Uterine smooth muscle cell (primary cell): ENCODE results near the gene FLAD1. TPM values are rescaled to one million over a fixed set of nuclear protein-coding genes. Genes with fewer than 3 reads are reported as not detected.

Source experiments
- total RNA-seq: library from RNA; depleted of rRNA; stranded (reverse); fragments of >200 nt; gene quantifications from 2 replicates; pipeline ENCODE4 v1.2.3, GENCODE V29; 2014

The FLAD1 gene
- 16.2 and 19.6 TPM in 2 replicates for total RNA-seq

DNA sequence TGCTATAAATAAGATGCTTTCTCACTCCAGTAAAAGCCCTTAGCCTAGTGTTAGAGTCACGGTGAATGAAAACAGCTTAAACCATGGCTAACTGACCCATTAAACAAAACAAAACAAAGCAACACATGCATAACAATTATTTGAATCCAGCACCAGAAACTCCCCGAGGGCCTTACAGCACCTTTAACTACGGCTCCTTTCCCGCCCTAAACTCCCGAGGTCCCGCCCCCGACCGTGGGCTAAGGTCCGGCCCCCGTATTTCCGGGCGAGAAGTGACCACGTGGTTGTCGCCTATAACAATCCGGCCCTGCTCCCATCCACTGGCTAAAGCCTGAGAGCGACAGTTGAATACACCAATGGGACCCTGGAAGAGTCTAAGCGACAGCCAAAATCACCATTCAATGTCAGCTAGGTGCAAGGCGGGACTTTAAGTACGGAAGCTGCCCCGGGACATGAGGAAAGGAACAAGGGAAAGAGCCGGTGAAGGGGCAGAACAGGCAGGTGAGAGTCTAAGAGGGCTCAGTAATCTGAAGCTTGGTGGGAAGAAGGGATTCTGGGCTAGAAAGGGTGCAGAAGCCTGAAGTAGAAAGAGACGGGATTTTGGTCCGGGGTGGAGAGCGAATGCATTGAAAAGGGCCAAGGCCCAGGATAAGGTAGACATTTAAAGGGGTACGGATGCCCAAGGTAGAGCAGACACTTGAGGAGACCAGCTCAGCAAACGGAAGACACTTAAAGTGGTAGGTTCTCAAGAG is at the start of gene FLAD1:
Gene FLAD1, plus strand, starts transcription at position 448 of the 752 bp plus-strand sequence. CDS start 351 bp downstream, outside the sequence.

GRCh38 chr1:154936555-154937084 is 46.5 kb upstream of the FLAD1 start, which contains the start of gene PMVK:
Gene PMVK, minus strand, starts transcription at chr1:154936719. Its CDS starts 34 bp downstream, at chr1:154936685.

DNA sequence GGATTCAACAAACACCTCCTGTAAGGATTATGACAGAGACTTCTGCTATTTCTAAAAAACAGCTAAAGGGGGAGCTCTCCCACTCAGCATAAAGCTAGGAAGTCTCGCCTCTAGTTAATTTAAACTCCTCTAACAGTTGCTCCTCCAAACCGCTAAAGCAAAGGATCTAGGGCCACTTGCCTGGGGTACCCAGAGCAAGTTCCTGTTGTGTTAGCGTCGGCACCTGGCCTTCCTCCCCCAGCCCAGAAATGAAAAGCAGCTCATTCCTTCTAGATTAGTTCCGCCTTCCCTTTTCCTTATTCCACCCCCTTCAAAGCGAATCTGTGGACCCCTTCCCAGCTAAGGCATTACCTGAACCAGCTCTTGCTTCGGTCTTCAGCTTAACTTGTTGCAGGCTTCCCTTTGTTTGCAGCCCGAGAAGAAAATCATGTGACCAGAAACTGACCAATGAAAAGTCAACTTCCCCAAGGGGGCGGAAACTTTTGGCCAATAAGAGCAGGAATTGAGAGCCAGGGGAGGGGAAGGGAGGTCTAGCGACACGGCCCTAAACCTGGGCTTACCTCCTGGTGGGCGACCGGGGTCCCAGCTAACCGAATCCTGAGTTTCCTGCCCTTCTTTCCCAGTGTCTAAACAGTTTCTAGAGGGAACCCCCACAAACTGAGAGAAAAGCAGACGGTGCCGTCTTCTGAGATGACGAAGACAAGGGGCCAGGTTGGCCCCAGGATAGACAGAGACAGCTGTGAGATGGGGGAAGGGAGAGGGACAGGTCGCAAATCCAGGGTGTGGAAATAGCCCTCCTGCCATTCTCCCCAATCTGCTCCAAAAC is 27.2 kb upstream of the FLAD1 start, which contains the start of gene PBXIP1:
Gene PBXIP1, minus strand, starts transcription at position 382 of the 826 bp plus-strand sequence. CDS start 2,378 bp downstream, outside the sequence.

GRCh38 chr1:154961207-154962155 is 21.7 kb upstream of the FLAD1 start, which contains the start of gene PYGO2:
Gene PYGO2, minus strand, starts transcription at chr1:154961782. Its CDS starts 206 bp downstream, at chr1:154961576.

DNA sequence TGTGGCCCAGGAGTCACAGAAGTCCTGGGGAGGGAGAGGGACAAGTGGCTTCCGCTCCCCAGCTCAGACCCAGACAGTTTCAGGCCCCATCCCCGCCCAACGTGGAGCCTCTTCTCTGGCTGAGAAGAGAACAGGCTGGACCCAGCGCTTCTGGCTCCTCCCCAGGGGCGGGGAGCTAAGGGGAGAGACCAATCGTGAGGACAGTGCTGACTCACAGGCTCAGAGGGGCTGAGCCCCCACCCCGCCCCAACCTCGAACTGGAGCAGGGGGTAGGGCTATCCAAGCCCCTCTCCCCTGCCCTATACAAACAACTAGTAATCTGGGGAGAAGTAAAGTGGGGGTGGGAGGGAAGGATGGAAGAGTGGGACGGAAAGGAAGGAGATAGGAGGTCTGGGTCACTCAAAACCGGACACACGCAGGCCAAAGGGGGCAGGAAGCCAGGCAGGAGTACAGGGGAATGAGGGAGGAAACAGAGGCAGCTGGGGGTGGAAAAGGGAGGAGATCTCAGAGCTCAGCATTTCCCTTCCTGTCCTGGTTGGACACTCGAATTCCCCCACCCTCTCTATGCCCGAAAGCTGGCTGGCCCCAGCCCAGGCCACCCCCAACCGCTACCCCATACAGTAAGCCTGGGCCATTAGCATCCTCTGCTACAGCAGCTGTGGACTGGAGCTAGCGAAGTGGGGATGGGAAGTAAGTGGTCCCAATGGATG is 12.4 kb upstream of the FLAD1 start, which contains the start of gene SHC1:
Gene SHC1, minus strand, starts transcription at position 117 of the 710 bp plus-strand sequence. CDS start 221 bp downstream, outside the sequence.

GRCh38 chr1:154974102-154974807 is 8.9 kb upstream of the FLAD1 start, which contains the start of gene CKS1B:
Gene CKS1B, plus strand, starts transcription at chr1:154974681. Its CDS starts 65 bp downstream, at chr1:154974746.

GRCh38 chr1:154993572-154994268 is 10.6 kb downstream of the FLAD1 start, which contains the start of gene LENEP:
Gene LENEP, plus strand, starts transcription at chr1:154993586. Its CDS starts 22 bp downstream, at chr1:154993608.

GRCh38 chr1:155002464-155003226 is 19.5 kb downstream of the FLAD1 start, which contains the start of gene ZBTB7B:
Gene ZBTB7B, plus strand, starts transcription at chr1:155002802. Its CDS starts 11,859 bp downstream, at chr1:155014661.

GRCh38 chr1:155033524-155033923 is 50.4 kb downstream of the FLAD1 start, which contains the start of the genes DCST1 and DCST2:
Gene DCST1, plus strand, starts transcription at chr1:155033824. Its CDS starts 213 bp downstream, at chr1:155034037.
Gene DCST2, minus strand, starts transcription at chr1:155033781. Its CDS starts 80 bp downstream, at chr1:155033701.

Other genes with a start within 250 kb of the FLAD1 start
- under 0.01 TPM in 2 replicates for gene KCNN3, start 113.1 kb upstream of the FLAD1 start, total RNA-seq
- gene PMVK, start 46.6 kb upstream of the FLAD1 start, total RNA-seq, result 6.9 and 9.6 TPM in 2 replicates
- gene PBXIP1, start 27.2 kb upstream of the FLAD1 start, total RNA-seq, result 28.8 and 102 TPM in 2 replicates
- gene PYGO2, start 21.6 kb upstream of the FLAD1 start, total RNA-seq, result 8.6 and 9.5 TPM in 2 replicates
- gene SHC1, start 12.6 kb upstream of the FLAD1 start, total RNA-seq, result 161 and 222 TPM in 2 replicates
- 77.5 and 224 TPM in 2 replicates for gene CKS1B, start 8.7 kb upstream of the FLAD1 start, total RNA-seq
- gene LENEP, start 10.2 kb downstream of the FLAD1 start, total RNA-seq, result 1.00 TPM in 1 of 2 replicates, not detected in the other
- gene ZBTB7B, start 19.5 kb downstream of the FLAD1 start, total RNA-seq, result 11.4 and 22.7 TPM in 2 replicates
- 0.11 TPM in 1 of 2 replicates, not detected in the other for gene DCST2, start 50.4 kb downstream of the FLAD1 start, total RNA-seq
- gene DCST1, start 50.5 kb downstream of the FLAD1 start, total RNA-seq, result not detected in 2 replicates
- gene ADAM15, start 68.0 kb downstream of the FLAD1 start, total RNA-seq, result 56.7 and 69.5 TPM in 2 replicates
- 1.7 and 2.9 TPM in 2 replicates for gene EFNA4, start 80.4 kb downstream of the FLAD1 start, total RNA-seq
- 0.22 and 0.50 TPM in 2 replicates for gene EFNA3, start 95.5 kb downstream of the FLAD1 start, total RNA-seq
- gene EFNA1, start 144.5 kb downstream of the FLAD1 start, total RNA-seq, result 0.22 and 0.75 TPM in 2 replicates
- 19.7 and 37.7 TPM in 2 replicates for gene SLC50A1, start 152.5 kb downstream of the FLAD1 start, total RNA-seq
- 34.1 and 42.9 TPM in 2 replicates for gene DPM3, start 157.2 kb downstream of the FLAD1 start, total RNA-seq
- 77.0 and 88.1 TPM in 2 replicates for gene KRTCAP2, start 190.0 kb downstream of the FLAD1 start, total RNA-seq
- 3.9 and 4.9 TPM in 2 replicates for gene TRIM46, start 190.5 kb downstream of the FLAD1 start, total RNA-seq
- gene THBS3, start 224.6 kb downstream of the FLAD1 start, total RNA-seq, result 28.8 and 46.6 TPM in 2 replicates
- gene MTX1, start 225.4 kb downstream of the FLAD1 start, total RNA-seq, result 40.0 and 50.5 TPM in 2 replicates